Measurements from ENCODE around the gene CBLC.

DNA sequence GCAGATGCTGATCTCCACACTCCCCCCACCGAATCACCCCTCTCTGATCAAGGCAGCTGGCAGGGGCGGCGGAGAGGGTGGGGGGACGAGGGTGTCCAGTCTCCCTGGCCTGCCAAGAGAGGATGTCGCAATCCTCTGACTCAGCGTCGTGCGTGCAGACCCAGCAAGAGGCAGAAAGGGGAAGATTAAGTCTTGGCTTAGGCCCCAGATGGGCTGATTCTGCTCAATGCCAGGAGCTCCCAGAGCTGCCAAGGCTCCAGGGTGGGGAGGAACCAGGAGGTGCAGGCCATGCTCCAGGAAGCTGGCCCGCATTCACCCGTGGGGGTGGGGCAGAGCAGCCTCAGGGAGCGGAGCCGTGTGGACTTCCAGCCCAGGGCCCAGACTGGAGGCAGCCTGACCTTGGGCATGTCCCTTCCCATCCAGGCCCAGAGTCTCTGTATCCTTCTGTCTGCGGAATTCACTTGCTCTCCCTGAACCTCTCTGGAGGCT lies 35.8 kb upstream of the CBLC start:
- TF ChIP-seq POLR2AphosphoS5 (IDR thresholded peaks at IDR 0.05; ENCODE audit: low read depth, low read length) (peak; percentile 23; the same call in 1 of the 2 replicates), SIN3A (IDR thresholded peaks at IDR 0.05; ENCODE audit: borderline replicate concordance, insufficient read depth, low read length) (no peak), TAF1 (IDR thresholded peaks at IDR 0.05; ENCODE audit: borderline replicate concordance, insufficient read depth, low read length) (no peak), FOXP2 (optimal IDR thresholded peaks at IDR 0.05; ENCODE audit: borderline replicate concordance, extremely low read depth, extremely low read length, insufficient read depth) (peak; percentile 37)
- TF ChIP-seq, protein P1, sequence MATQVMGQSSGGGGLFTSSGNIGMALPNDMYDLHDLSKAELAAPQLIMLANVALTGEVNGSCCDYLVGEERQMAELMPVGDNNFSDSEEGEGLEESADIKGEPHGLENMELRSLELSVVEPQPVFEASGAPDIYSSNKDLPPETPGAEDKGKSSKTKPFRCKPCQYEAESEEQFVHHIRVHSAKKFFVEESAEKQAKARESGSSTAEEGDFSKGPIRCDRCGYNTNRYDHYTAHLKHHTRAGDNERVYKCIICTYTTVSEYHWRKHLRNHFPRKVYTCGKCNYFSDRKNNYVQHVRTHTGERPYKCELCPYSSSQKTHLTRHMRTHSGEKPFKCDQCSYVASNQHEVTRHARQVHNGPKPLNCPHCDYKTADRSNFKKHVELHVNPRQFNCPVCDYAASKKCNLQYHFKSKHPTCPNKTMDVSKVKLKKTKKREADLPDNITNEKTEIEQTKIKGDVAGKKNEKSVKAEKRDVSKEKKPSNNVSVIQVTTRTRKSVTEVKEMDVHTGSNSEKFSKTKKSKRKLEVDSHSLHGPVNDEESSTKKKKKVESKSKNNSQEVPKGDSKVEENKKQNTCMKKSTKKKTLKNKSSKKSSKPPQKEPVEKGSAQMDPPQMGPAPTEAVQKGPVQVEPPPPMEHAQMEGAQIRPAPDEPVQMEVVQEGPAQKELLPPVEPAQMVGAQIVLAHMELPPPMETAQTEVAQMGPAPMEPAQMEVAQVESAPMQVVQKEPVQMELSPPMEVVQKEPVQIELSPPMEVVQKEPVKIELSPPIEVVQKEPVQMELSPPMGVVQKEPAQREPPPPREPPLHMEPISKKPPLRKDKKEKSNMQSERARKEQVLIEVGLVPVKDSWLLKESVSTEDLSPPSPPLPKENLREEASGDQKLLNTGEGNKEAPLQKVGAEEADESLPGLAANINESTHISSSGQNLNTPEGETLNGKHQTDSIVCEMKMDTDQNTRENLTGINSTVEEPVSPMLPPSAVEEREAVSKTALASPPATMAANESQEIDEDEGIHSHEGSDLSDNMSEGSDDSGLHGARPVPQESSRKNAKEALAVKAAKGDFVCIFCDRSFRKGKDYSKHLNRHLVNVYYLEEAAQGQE (IDR thresholded peaks at IDR 0.05; ENCODE audit: insufficient read depth in 1 of 2, low read depth in 2 of 2, low read length in 2 of 2) = no peak
